ENCODE data around the gene AQP12A. TPM values are rescaled to one million over a fixed set of nuclear protein-coding genes. Genes with fewer than 3 reads are reported as not detected.

Gene AQP12A
- total and polyA plus RNA-seq, 9 of the 15 experiments (the other 6 are each of a cell fraction or from before 2014, with no cell fraction given): not detected

GRCh38 chr2:240713071-240713927, 21.6 kb downstream of the AQP12A start:
- Histone ChIP-seq H3K27me3 (ENCODE audit: control insufficient read depth in 2 of 2, insufficient read depth in 2 of 2, low read length in 2 of 2) (peaks cover 7 to 75% of the 10 kb centered on the region in 2 experiments; a peak in 4 of 5 replicates), H3K79me2 (ENCODE audit: control insufficient read depth, insufficient read depth, low read length) (no peaks in the 10 kb centered on the region), H3K4me1 (replicated peaks in 1 of 2; ENCODE audit: control insufficient read depth in 2 of 2, insufficient read depth in 2 of 2, low read length in 2 of 2) (no peaks in the 10 kb centered on the region; a peak in 1 of 5 replicates), H3K36me3 (ENCODE audit: control insufficient read depth, insufficient read depth, low read length) (no peaks in the 10 kb centered on the region), H4K20me1 (replicated peaks; ENCODE audit: control insufficient read depth, insufficient read depth, low read length) (no peaks in the 10 kb centered on the region), H3K9me1 (ENCODE audit: control insufficient read depth, insufficient read depth, low read length) (no peaks in the 10 kb centered on the region), H3K27ac (ENCODE audit: extremely low read depth, low read depth, low read length) (no peak overlapping the region), H3K9me3 (replicated peaks; ENCODE audit: control insufficient read depth, insufficient read depth, low read depth, low read length) (no peaks in the 10 kb centered on the region), H3K4me2 (ENCODE audit: insufficient read depth, low read length) (no peak overlapping the region), H3K9ac (ENCODE audit: insufficient read depth in 1 of 2, low read depth in 2 of 2, low read length in 2 of 2) (no peak overlapping the region), H2AFZ (ENCODE audit: low read depth, low read length) (no peak overlapping the region), H3K4me3 (no peak overlapping the region)
- intact Hi-C loops (cut with micrococcal nuclease) (no loop called here), in situ Hi-C loops (cut with MboI) (no loop called here)
- WGBS (ENCODE audit: insufficient coverage, low coverage, missing lambda C conversion rate): 1% methylated on average over 15 of the region's 25 CpGs
- FAIRE-seq (no peak), ATAC-seq (no peak), DNase-seq (ENCODE audit: extremely low read depth in 1 of 4, low spot score in 3 of 4) (no peak)
- POLR2A ChIA-PET: no interaction called here
- BruUV-seq (replicated peaks): no TSS peak
- CTCF ChIA-PET (ENCODE audit: low intra/inter-chr PET ratio): no interaction called here
- TF ChIP-seq ZBTB40 (IDR thresholded peaks at IDR 0.05) (no peak), ZBTB40 (CRISPR knock-in tag; IDR thresholded peaks at IDR 0.05) (no peak), IRF9 (tag; IDR thresholded peaks at IDR 0.05) (no peak), SIRT6 (IDR thresholded peaks at IDR 0.05; ENCODE audit: low read depth, low read length) (no peak), NFIC (IDR thresholded peaks at IDR 0.05) (no peak), DDX20 (tag; IDR thresholded peaks at IDR 0.05; ENCODE audit: low read depth) (no peak), TGIF2 (CRISPR knock-in tag; IDR thresholded peaks at IDR 0.05) (no peak), ZNF232 (CRISPR knock-in tag; IDR thresholded peaks at IDR 0.05) (no peak), ZBTB49 (CRISPR knock-in tag; IDR thresholded peaks at IDR 0.05; ENCODE audit: borderline replicate concordance) (no peak)
